ENCODE results near the gene LYPD8. TPM values are rescaled to one million over a fixed set of nuclear protein-coding genes. Genes with fewer than 3 reads are reported as not detected.

The LYPD8 gene
- polyA plus RNA-seq, 1 donor from 2014 or later, result not detected

- no peak for TF ChIP-seq REST (IDR thresholded peaks at IDR 0.05; ENCODE audit: borderline replicate concordance)
- TF ChIP-seq SMC3 (conservative IDR thresholded peaks at IDR 0.05; ENCODE audit: poor library complexity), result no peak
- TF ChIP-seq RAD21 (conservative IDR thresholded peaks at IDR 0.05), result no peak
- no peak for TF ChIP-seq EP300 (conservative IDR thresholded peaks at IDR 0.05; ENCODE audit: poor library complexity, severe bottlenecking)
- no peak for TF ChIP-seq MXI1 (conservative IDR thresholded peaks at IDR 0.05; ENCODE audit: poor library complexity, severe bottlenecking)
- no peak for TF ChIP-seq EZH2 (IDR thresholded peaks at IDR 0.05; ENCODE audit: borderline replicate concordance, insufficient read depth, low read length, poor library complexity, severe bottlenecking)
- TF ChIP-seq, protein P1, sequence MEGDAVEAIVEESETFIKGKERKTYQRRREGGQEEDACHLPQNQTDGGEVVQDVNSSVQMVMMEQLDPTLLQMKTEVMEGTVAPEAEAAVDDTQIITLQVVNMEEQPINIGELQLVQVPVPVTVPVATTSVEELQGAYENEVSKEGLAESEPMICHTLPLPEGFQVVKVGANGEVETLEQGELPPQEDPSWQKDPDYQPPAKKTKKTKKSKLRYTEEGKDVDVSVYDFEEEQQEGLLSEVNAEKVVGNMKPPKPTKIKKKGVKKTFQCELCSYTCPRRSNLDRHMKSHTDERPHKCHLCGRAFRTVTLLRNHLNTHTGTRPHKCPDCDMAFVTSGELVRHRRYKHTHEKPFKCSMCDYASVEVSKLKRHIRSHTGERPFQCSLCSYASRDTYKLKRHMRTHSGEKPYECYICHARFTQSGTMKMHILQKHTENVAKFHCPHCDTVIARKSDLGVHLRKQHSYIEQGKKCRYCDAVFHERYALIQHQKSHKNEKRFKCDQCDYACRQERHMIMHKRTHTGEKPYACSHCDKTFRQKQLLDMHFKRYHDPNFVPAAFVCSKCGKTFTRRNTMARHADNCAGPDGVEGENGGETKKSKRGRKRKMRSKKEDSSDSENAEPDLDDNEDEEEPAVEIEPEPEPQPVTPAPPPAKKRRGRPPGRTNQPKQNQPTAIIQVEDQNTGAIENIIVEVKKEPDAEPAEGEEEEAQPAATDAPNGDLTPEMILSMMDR (IDR thresholded peaks at IDR 0.05; ENCODE audit: poor library complexity, severe bottlenecking), result no peak
- no peaks in the 10 kb centered on the region for H3K27me3 ChIP-seq (ENCODE audit: insufficient read depth, low read depth, low read length)
- H3K4me3 ChIP-seq (ENCODE audit: low read length), result no peak overlapping the region
- H3K9ac ChIP-seq (ENCODE audit: low read length), result no peak overlapping the region
- H3K9me2 ChIP-seq (ENCODE audit: insufficient read depth, low read length), result no peaks in the 10 kb centered on the region
- no peaks in the 10 kb centered on the region for H3K79me2 ChIP-seq (replicated peaks; ENCODE audit: insufficient read depth, low read length)
- H3F3A ChIP-seq (ENCODE audit: insufficient read depth, low read length, poor library complexity, severe bottlenecking), result no peaks in the 10 kb centered on the region
- no peak overlapping the region for H2AFZ ChIP-seq (ENCODE audit: low read depth, low read length)
- no peak overlapping the region for H3K4me2 ChIP-seq (ENCODE audit: low read length)
- H3K36me3 ChIP-seq (ENCODE audit: insufficient read depth, low read length), result no peaks in the 10 kb centered on the region
- no peak overlapping the region for H3K27ac ChIP-seq (ENCODE audit: low read length)
- peaks cover 3% of the 10 kb centered on the region for H3K9me3 ChIP-seq (ENCODE audit: low read length)
- no peaks in the 10 kb centered on the region for H4K20me1 ChIP-seq (ENCODE audit: insufficient read depth)
Measured at GRCh38 chr1:248756636-248757035, 1.1 kb upstream of the LYPD8 start.

- no peak for TF ChIP-seq POLR2AphosphoS5 (IDR thresholded peaks at IDR 0.05)
- TF ChIP-seq TAF1 (IDR thresholded peaks at IDR 0.05; ENCODE audit: low read depth), result no peak
- TF ChIP-seq SMC3 (conservative IDR thresholded peaks at IDR 0.05; ENCODE audit: poor library complexity), result no peak
- TF ChIP-seq REST (IDR thresholded peaks at IDR 0.05; ENCODE audit: borderline replicate concordance), result no peak
- no peak for TF ChIP-seq RAD21 (conservative IDR thresholded peaks at IDR 0.05)
- no peak for TF ChIP-seq EZH2 (IDR thresholded peaks at IDR 0.05; ENCODE audit: borderline replicate concordance, insufficient read depth, low read length, poor library complexity, severe bottlenecking)
- TF ChIP-seq, protein P1 (IDR thresholded peaks at IDR 0.05; ENCODE audit: poor library complexity, severe bottlenecking), result no peak
- no peak for TF ChIP-seq EP300 (conservative IDR thresholded peaks at IDR 0.05; ENCODE audit: poor library complexity, severe bottlenecking)
- TF ChIP-seq MXI1 (conservative IDR thresholded peaks at IDR 0.05; ENCODE audit: poor library complexity, severe bottlenecking), result no peak
- Histone ChIP-seq H3K4me2 (ENCODE audit: low read length) (no peak overlapping the region), H3K36me3 (ENCODE audit: insufficient read depth, low read length) (no peaks in the 10 kb centered on the region), H3F3A (ENCODE audit: insufficient read depth, low read length, poor library complexity, severe bottlenecking) (no peaks in the 10 kb centered on the region), H3K9me3 (ENCODE audit: low read length) (peaks cover 3% of the 10 kb centered on the region), H3K4me3 (ENCODE audit: low read length) (no peak overlapping the region), H3K9me2 (ENCODE audit: insufficient read depth, low read length) (no peaks in the 10 kb centered on the region), H3K79me2 (replicated peaks; ENCODE audit: insufficient read depth, low read length) (no peaks in the 10 kb centered on the region), H3K27me3 (ENCODE audit: insufficient read depth, low read depth, low read length) (no peaks in the 10 kb centered on the region), H2AFZ (ENCODE audit: low read depth, low read length) (no peak overlapping the region), H3K27ac (ENCODE audit: low read length) (no peak overlapping the region), H4K20me1 (ENCODE audit: insufficient read depth) (no peaks in the 10 kb centered on the region), H3K9ac (ENCODE audit: low read length) (no peak overlapping the region)
Measured at GRCh38 chr1:248756151-248756550, 592 bp upstream of the LYPD8 start.
